ENCODE data around the gene MEGF6. TPM values are rescaled to one million over a fixed set of nuclear protein-coding genes. Genes with fewer than 3 reads are reported as not detected.
A peak's percentile ranks its signal among the peaks of the same experiment; 100 is the strongest.

Gene MEGF6
- total RNA-seq, 1 donor = 2.2 TPM

DNA sequence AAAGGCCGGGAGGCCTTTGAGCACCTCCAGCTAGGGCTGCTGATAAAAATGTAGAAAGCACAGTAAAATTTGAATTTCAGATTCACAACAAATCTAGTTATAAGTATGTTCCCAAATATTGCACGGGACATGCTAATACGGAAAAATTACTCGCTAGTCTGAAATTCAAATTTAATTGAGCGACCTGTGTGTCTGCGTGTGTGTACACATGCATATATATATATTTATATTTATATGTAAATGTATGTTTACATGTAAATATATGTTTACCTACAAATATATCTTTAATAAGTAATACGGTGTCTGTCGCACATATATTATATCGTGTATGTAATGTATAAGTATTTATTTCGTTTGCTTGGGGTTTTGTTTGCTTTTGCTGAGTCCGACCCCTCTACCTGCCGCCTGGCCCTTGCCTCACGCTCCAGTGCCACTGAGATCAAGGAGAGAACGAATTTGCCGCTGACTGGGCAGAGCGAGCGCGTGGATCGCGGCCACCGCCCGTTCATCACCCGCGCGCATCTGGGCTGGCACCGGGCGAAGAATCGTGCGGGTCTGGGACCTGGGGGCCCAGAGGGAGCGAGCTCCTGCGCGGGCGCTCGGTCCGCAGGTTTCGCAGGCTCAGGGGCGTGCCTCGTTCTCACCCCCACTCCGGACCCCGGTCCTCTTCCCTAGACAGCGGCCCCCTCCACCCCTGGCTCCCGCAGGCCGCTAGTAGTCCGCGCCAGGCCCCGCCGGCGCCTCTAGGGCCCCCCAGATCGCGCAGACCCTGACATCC, 39.1 kb upstream of the MEGF6 start:
- peak overlapping the region; percentile 5 for H3K4me3 ChIP-seq (ENCODE audit: low read depth, low read length)
- TF ChIP-seq CTCF (IDR thresholded peaks at IDR 0.05; ENCODE audit: insufficient read depth, low read depth, low read length) = no peak
- no peak for DNase-seq (ENCODE audit: low read depth)

GRCh38 chr1:3649342-3650247, 38.3 kb upstream of the MEGF6 start, which contains the start of gene WRAP73:
Gene WRAP73, minus strand, starts transcription at chr1:3650103. Its CDS starts 104 bp downstream, at chr1:3649999.
- DNase-seq (ENCODE audit: low read depth) = peak; percentile 91
- H3K4me3 ChIP-seq (ENCODE audit: low read depth, low read length) = peak within 1 kb of the TSS; percentile 89
- peak; percentile 19 for TF ChIP-seq CTCF (IDR thresholded peaks at IDR 0.05; ENCODE audit: insufficient read depth, low read depth, low read length)

DNA sequence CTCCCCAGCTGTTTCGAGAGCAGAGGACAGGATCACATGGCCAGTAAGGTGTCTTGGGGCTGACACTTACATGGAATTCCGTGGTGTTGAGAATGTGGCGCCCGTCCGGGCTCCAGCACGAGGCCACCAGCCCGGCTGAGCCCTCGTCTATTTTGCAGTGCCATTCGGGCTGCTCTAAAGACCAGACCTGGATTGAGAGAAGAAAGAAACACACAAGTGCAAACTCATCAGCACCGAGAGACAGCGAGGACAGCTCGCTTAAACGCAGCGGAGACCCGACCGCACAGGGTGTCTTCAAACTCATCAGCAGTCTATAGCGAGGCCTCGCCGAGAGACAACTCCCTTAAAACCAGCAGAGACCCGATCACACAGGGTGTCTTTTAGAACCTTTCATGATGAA, 35.3 kb upstream of the MEGF6 start:
- DNase-seq (ENCODE audit: low read depth) = no peak
- no peak for TF ChIP-seq CTCF (IDR thresholded peaks at IDR 0.05; ENCODE audit: insufficient read depth, low read depth, low read length)
- H3K4me3 ChIP-seq (ENCODE audit: low read depth, low read length) = no peak overlapping the region

DNA sequence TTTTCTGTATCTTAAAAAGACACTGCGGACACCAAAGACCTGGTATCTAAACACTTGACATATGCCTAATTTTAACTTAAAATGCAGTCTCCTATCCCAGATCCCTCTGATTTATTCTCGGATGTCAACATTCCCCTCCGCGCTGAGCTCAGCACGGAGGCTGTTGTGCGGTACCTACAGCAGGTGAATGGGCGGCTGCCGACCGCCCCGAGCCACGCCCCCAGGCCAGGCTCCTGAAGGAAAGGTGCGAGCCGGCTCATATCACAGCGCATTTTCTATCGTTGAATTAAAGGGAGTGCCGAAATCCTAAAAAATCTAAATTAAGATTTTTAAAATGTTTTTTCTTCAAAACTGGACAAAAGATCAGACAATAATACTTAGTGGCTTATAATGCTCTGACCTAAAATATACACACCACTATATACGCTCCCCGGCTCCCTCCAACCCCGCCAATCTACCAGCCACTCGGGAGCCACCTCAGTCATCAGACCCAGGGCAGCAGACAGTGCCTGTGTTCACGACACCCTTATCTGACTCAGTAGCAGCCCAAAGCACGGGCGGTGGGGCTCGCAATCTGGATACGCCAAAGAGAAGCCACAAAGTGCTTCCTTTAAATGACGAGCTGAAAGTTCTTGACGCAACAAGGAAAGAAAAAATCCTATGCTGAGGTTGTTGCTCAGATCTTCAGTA, 34.5 kb upstream of the MEGF6 start:
- no peak for DNase-seq (ENCODE audit: low read depth)
- TF ChIP-seq CTCF (IDR thresholded peaks at IDR 0.05; ENCODE audit: insufficient read depth, low read depth, low read length) = no peak
- no peak overlapping the region for H3K4me3 ChIP-seq (ENCODE audit: low read depth, low read length)

DNA sequence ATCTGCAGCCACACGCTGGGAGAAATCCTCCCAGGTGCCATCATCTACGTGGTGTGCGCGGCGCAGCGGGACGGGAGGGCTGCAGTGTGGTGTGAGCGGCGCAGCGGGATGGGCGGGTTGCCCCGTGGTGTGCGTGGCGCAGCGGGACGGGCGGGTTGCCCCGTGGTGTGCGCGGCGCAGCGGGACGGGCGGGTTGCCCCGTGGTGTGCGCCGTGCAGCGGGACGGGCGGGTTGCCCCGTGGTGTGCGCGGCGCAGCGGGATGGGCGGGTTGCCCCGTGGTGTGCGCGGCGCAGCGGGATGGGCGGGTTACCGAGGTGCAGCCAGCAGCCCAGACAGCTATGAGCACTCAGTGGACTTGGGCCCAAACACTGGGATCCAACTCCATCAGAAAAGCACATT, 33.9 kb upstream of the MEGF6 start:
- no peak for DNase-seq (ENCODE audit: low read depth)
- H3K4me3 ChIP-seq (ENCODE audit: low read depth, low read length) = no peak overlapping the region
- TF ChIP-seq CTCF (IDR thresholded peaks at IDR 0.05; ENCODE audit: insufficient read depth, low read depth, low read length) = no peak

- no peak for DNase-seq (ENCODE audit: low read depth)
- TF ChIP-seq CTCF (IDR thresholded peaks at IDR 0.05; ENCODE audit: insufficient read depth, low read depth, low read length) = no peak
- H3K4me3 ChIP-seq (ENCODE audit: low read depth, low read length) = no peak overlapping the region
Measured at GRCh38 chr1:3644273-3644672, 33.0 kb upstream of the MEGF6 start.
